Lower leg skin (tissue), 4 donors: ENCODE data around the gene RNF113B. TPM values are rescaled to one million over a fixed set of nuclear protein-coding genes. Genes with fewer than 3 reads are reported as not detected.

Experiments used
- DNase-seq, 2 donors: peaks; one replicate each; pipeline ENCODE4 v3.0.0-alpha.2; 2019; ENCODE audit warnings: low spot score in 2 of 2
- H3K4me3 ChIP-seq: fragments of 200-600 bp; sonication (generic); 2 replicates; pipeline ENCODE4 v1.5.1; 2017; ENCODE audit warnings: mild to moderate bottlenecking, low read depth; ENCODE audit not compliant: poor library complexity, severe bottlenecking
- CTCF ChIP-seq, 3 donors: fragments of 450-650 bp; IDR thresholded peaks; one replicate each; pipeline ENCODE4 v1.5.1; 2016; ENCODE audit warnings: antibody characterized with exemption in 3 of 3, mild to moderate bottlenecking in 3 of 3, moderate library complexity in 2 of 3
- POLR2A ChIP-seq, 2 donors: fragments of 450-650 bp; IDR thresholded peaks; one replicate each; pipeline ENCODE4 v1.6.1; 2016 to 2017; ENCODE audit warnings: antibody characterized with exemption in 2 of 2, mild to moderate bottlenecking in 1 of 2, moderate library complexity in 1 of 2
- WGBS, 2 donors: methylation state at CpG; one replicate each; pipeline ENCODE4 v1.1.5; 2018; 5-methylcytosine and 5-hydroxymethylcytosine counted together
- intact Hi-C: fragments of 100-400 bp; cut with DNase I; formaldehyde crosslinking; loops from one replicate; pipeline ENCODE4 v1.15.0; 2023; ENCODE audit warnings: low total_unique reads
- total RNA-seq, 4 donors: library from RNA; depleted of rRNA; stranded (reverse); fragments of >200 nt; gene quantifications; one replicate each; pipeline ENCODE4 v1.1.0, GENCODE V29; 2016

Gene RNF113B
- total RNA-seq, 4 donors from 2014 or later, result not detected

- no peak for DNase-seq
- intact Hi-C loops, result no loop called here
- 67 to 69% methylated on average over 7 of the region's 7 CpGs for WGBS, 2 donors
- no peak for TF ChIP-seq POLR2A (IDR thresholded peaks at IDR 0.05)
- no peak for TF ChIP-seq CTCF (IDR thresholded peaks at IDR 0.05)
- no peak overlapping the region for H3K4me3 ChIP-seq
Observed at GRCh38 chr13:98216711-98217285, 39.7 kb upstream of the RNF113B start.

DNA sequence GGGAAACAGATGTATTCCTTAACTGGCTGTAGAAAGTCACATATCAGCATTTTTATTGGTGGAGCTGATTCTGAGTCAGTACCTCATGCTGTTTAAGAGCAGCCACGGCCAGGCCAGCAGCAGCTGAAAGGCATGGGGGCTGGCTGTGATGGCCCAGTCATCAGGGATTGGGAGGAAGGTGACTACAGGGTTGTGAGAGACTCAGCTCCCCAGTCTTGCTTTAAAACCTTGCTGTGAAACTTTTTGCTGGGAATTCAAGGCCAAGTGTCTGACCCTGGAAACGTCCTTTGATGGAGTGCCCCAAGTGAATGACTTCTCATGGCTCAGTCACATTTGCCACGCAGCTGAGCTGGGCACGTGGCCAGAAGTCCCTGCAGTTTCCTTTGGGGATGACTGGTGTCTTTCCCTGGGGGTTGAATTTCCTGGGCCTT, 39.1 kb upstream of the RNF113B start:
- 40 to 61% methylated on average over 4 of the region's 4 CpGs for WGBS, 2 donors
- no peak for DNase-seq
- TF ChIP-seq CTCF (IDR thresholded peaks at IDR 0.05) (no peak), POLR2A (IDR thresholded peaks at IDR 0.05) (no peak)
- H3K4me3 ChIP-seq, result no peak overlapping the region
- intact Hi-C loops, result no loop called here

- intact Hi-C loops, result no loop called here
- WGBS, 2 donors, result 93 to 95% methylated on average over 6 of the region's 6 CpGs
Observed at GRCh38 chr13:98215508-98215907, 38.4 kb upstream of the RNF113B start.

GRCh38 chr13:98214707-98215106, 37.6 kb upstream of the RNF113B start:
- 58 to 65% methylated on average over 6 of the region's 6 CpGs for WGBS, 2 donors
- no peak overlapping the region for H3K4me3 ChIP-seq
- TF ChIP-seq CTCF (IDR thresholded peaks at IDR 0.05), result no peak
- TF ChIP-seq POLR2A (IDR thresholded peaks at IDR 0.05), result no peak
- DNase-seq, result peak in 1 of 2 donors; percentile 21
- intact Hi-C loops, result no loop called here

More at GRCh38 chr13:98215508-98215907, 38.4 kb upstream of the RNF113B start:
- no peak for TF ChIP-seq CTCF (IDR thresholded peaks at IDR 0.05)
- TF ChIP-seq POLR2A (IDR thresholded peaks at IDR 0.05), result no peak
- H3K4me3 ChIP-seq, result no peak overlapping the region
- DNase-seq, result no peak

DNA sequence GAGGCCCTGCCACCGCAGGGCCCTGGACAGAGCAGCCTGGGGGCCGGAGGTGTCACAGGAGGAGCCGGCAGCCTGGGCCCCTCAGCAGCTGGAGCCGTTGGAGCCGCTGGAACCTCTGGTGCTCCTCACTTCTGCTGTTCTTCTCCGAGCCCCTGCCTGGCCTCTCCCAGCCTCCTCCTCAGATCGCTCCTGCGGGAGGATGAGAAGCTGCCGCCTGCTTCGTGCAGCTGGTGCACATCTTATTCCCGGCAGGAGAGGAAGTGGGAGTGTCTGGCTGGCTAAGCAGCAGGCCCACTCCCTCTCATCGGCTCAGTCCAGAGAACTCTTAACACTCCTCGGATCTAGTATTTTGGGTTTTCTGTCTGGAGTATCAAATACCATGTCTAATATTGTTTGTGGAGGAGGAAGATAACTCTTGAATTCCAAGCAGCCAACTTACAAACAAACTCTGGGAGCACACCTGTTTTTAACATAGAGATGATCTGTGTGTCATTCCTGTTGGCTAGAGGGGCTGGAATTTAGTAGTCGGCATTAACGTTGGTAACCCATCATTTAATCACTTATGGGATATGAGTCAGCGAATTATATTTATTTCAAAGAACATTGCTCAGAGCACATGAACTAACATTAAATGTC, 37.1 kb upstream of the RNF113B start:
- DNase-seq, result no peak
- WGBS, 2 donors, result 29 to 40% methylated on average over 15 to 16 of the region's 16 CpGs
- H3K4me3 ChIP-seq, result no peak overlapping the region
- TF ChIP-seq CTCF (IDR thresholded peaks at IDR 0.05) (no peak), POLR2A (IDR thresholded peaks at IDR 0.05) (no peak)
- intact Hi-C loops, result no loop called here
